Parathyroid adenoma (tissue), 2 donors: ENCODE data around the gene MVB12B.

Experiments used
- H2AFZ ChIP-seq: fragments of 300-600 bp; sonication (generic); one replicate; pipeline ENCODE4 v1.7.0; 2017; ENCODE audit warnings: antibody characterized with exemption, mild to moderate bottlenecking
- H3K27ac ChIP-seq: fragments of 300-600 bp; sonication (generic); one replicate; pipeline ENCODE4 v1.7.0; 2017
- H3K27me3 ChIP-seq: fragments of 300-600 bp; sonication (generic); one replicate; pipeline ENCODE4 v1.7.0; 2017; ENCODE audit warnings: low read length; ENCODE audit not compliant: control insufficient read depth, insufficient read depth
- H3K36me3 ChIP-seq: fragments of 300-600 bp; sonication (generic); one replicate; pipeline ENCODE4 v1.7.0; 2017; ENCODE audit warnings: low read length; ENCODE audit not compliant: control insufficient read depth, insufficient read depth
- H3K4me1 ChIP-seq: fragments of 300-600 bp; sonication (generic); one replicate; pipeline ENCODE4 v1.7.0; 2017; ENCODE audit warnings: control low read depth
- H3K4me2 ChIP-seq: fragments of 300-600 bp; sonication (generic); one replicate; pipeline ENCODE4 v1.7.0; 2017; ENCODE audit warnings: low read length
- H3K4me3 ChIP-seq: fragments of 300-600 bp; sonication (generic); one replicate; pipeline ENCODE4 v1.7.0; 2017; ENCODE audit warnings: low read depth, low read length
- H3K79me2 ChIP-seq: fragments of 300-600 bp; sonication (generic); one replicate; pipeline ENCODE4 v1.7.0; 2017; ENCODE audit warnings: control low read depth
- H3K9ac ChIP-seq: fragments of 300-600 bp; sonication (generic); one replicate; pipeline ENCODE4 v1.7.0; 2017; ENCODE audit warnings: mild to moderate bottlenecking
- H3K9me3 ChIP-seq: fragments of 300-600 bp; sonication (generic); one replicate; pipeline ENCODE4 v1.7.0; 2017; ENCODE audit warnings: low read length; ENCODE audit not compliant: control insufficient read depth
- CTCF ChIP-seq: fragments of 300-600 bp; sonication (generic); IDR thresholded peaks from one replicate; pipeline ENCODE4 v1.7.0; 2017; ENCODE audit warnings: antibody characterized with exemption, mild to moderate bottlenecking
- donor health status: primary hyperparathyroidism.

MVB12B gene

GRCh38 chr9:126395439-126396212 lies 69.0 kb downstream of the MVB12B start:
- no peak overlapping the region for H3K4me3 ChIP-seq
- H2AFZ ChIP-seq, result no peak overlapping the region
- no peaks in the 10 kb centered on the region for H3K36me3 ChIP-seq
- H3K27me3 ChIP-seq, result no peaks in the 10 kb centered on the region
- H3K79me2 ChIP-seq, result no peaks in the 10 kb centered on the region
- H3K4me1 ChIP-seq, result no peaks in the 10 kb centered on the region
- TF ChIP-seq CTCF, result no peak
- H3K9ac ChIP-seq, result no peak overlapping the region
- no peak overlapping the region for H3K27ac ChIP-seq
- H3K4me2 ChIP-seq, result no peak overlapping the region
- H3K9me3 ChIP-seq, result no peaks in the 10 kb centered on the region

GRCh38 chr9:126397056-126397455 lies 70.4 kb downstream of the MVB12B start:
- no peak overlapping the region for H3K27ac ChIP-seq
- no peak overlapping the region for H3K9ac ChIP-seq
- TF ChIP-seq CTCF, result no peak
- no peak overlapping the region for H3K4me3 ChIP-seq
- no peaks in the 10 kb centered on the region for H3K4me1 ChIP-seq
- no peaks in the 10 kb centered on the region for H3K27me3 ChIP-seq
- H3K36me3 ChIP-seq, result no peaks in the 10 kb centered on the region
- no peak overlapping the region for H3K4me2 ChIP-seq
- no peaks in the 10 kb centered on the region for H3K79me2 ChIP-seq
- H3K9me3 ChIP-seq, result no peaks in the 10 kb centered on the region
- H2AFZ ChIP-seq, result no peak overlapping the region

GRCh38 chr9:126398403-126399058 lies 71.9 kb downstream of the MVB12B start:
- TF ChIP-seq CTCF, result peak; percentile 89
- Histone ChIP-seq H3K4me2 (no peak overlapping the region), H2AFZ (no peak overlapping the region), H3K36me3 (no peaks in the 10 kb centered on the region), H3K27ac (no peak overlapping the region), H3K9ac (no peak overlapping the region), H3K79me2 (no peaks in the 10 kb centered on the region), H3K4me3 (no peak overlapping the region), H3K9me3 (no peaks in the 10 kb centered on the region), H3K27me3 (no peaks in the 10 kb centered on the region), H3K4me1 (no peaks in the 10 kb centered on the region)

DNA sequence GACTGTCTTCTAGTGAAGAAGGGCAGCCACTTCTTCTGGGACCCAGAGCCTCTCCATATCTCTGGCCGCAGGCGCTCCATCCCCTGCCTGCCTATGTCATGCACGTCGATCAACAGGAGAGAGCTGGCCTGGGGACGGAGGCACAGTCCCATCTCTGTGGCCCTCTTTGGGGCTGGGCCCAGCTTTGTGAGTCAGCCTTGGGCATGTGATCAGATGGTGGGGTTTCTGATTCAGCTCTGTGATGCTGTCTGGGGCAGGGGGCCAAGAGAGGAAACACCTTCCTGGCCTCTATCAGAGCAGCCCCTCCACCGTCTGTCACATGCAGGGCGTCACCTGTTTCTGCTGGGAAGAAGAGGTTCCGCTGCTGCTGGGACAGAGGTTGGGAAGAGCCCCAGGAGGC lies 72.6 kb downstream of the MVB12B start:
- Histone ChIP-seq H3K4me3 (no peak overlapping the region), H3K9me3 (no peaks in the 10 kb centered on the region), H2AFZ (no peak overlapping the region), H3K27ac (no peak overlapping the region), H3K27me3 (no peaks in the 10 kb centered on the region), H3K9ac (no peak overlapping the region), H3K4me1 (no peaks in the 10 kb centered on the region), H3K4me2 (no peak overlapping the region), H3K36me3 (no peaks in the 10 kb centered on the region), H3K79me2 (no peaks in the 10 kb centered on the region)
- no peak for TF ChIP-seq CTCF
